Effector memory CD8-positive, alpha-beta T cell (primary cell): ENCODE data around the gene B3GNT8.

Source experiments
- ATAC-seq: fragments of 150-1000 bp; cut with Tn5 transposase; replicated peaks from 2 replicates; pipeline ENCODE4 v1.10.0; 2021; ENCODE audit warnings: mild to moderate bottlenecking, moderate library complexity
- DNase-seq, 3 experiments: peaks; one replicate each; pipeline ENCODE4 v3.0.0; 2021
- H3K27ac Mint-ChIP-seq, 2 donors: one replicate each; pipeline ENCODE4 v1.8.0; 2022; ENCODE audit warnings: mild to moderate bottlenecking in 2 of 2, mixed read lengths in 2 of 2, moderate library complexity in 2 of 2
- H3K27me3 Mint-ChIP-seq, 2 donors: one replicate each; pipeline ENCODE4 v1.8.0; 2022; ENCODE audit warnings: mixed read lengths in 2 of 2
- H3K36me3 Mint-ChIP-seq: one replicate; pipeline ENCODE4 v1.8.0; 2022; ENCODE audit warnings: mild to moderate bottlenecking, moderate library complexity, mixed read lengths; ENCODE audit not compliant: insufficient read depth
- H3K4me1 Mint-ChIP-seq, 2 donors: one replicate each; pipeline ENCODE4 v1.8.0; 2022; ENCODE audit warnings: low read depth in 2 of 2, mixed read lengths in 2 of 2
- H3K4me3 Mint-ChIP-seq, 2 donors: one replicate each; pipeline ENCODE4 v1.8.0; 2022; ENCODE audit warnings: mild to moderate bottlenecking in 2 of 2, mixed read lengths in 2 of 2, moderate library complexity in 2 of 2
- H3K9me3 Mint-ChIP-seq, 2 donors: one replicate each; pipeline ENCODE4 v1.8.0; 2022; ENCODE audit warnings: mixed read lengths in 2 of 2

B3GNT8 gene

DNA sequence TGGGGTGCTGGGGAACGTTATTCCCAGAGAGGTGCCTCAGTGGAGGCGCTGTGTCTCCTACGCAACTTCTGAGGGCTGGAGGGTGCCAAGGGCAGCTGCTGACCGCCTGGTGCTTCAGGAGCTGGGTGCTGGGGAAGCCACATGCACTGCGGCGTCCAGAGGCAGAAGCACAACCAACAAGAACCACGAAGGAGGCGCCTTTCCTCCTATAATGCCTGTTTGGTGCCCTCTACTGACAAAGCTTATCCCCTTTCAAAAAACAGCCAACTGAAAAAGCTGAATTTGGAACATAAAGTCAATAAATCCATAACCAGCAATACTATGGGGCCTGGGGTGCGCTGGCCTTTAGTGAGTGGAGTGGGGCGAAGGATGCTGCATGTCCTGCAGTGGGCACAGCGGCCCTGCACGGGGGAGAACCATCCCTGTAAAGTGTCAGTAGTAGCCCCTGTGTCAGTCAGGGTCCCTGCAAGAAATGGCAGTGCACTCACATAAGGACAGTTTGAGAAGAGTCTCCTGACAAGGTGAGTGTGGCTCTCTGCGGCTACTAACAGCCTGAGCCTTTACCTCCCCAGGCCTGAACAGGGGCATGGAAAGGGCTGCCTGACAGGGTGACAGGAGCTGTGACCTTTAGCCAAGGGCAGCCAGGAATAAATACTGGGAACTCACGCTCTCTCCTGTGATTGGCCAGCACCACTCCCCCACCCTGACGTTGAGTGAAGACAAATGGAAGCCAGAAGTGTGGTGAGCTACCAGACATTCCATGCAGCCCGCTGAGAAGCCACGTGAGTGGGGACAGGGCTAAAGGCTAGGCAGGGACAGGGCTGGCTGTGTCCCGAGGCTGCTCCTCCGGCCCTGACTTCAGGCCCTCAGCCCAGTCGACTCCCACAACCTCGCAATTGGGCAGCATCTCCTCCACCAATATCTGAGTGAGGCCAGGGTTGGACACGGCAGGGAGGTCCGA is 4.5 kb upstream of the B3GNT8 start:
- H3K4me3 Mint-ChIP-seq: no peak overlapping the region
- DNase-seq (peak in 1 of 3 experiments; percentile 15), ATAC-seq (no peak)
- H3K27ac Mint-ChIP-seq: peak overlapping the region in 1 of 2 donors; percentile 78
- peaks cover 25 to 29% of the 10 kb centered on the region in 2 donors for H3K4me1 Mint-ChIP-seq
- H3K27me3 Mint-ChIP-seq: no peaks in the 10 kb centered on the region
- peaks cover 25% of the 10 kb centered on the region for H3K36me3 Mint-ChIP-seq
- no peaks in the 10 kb centered on the region for H3K9me3 Mint-ChIP-seq

DNA sequence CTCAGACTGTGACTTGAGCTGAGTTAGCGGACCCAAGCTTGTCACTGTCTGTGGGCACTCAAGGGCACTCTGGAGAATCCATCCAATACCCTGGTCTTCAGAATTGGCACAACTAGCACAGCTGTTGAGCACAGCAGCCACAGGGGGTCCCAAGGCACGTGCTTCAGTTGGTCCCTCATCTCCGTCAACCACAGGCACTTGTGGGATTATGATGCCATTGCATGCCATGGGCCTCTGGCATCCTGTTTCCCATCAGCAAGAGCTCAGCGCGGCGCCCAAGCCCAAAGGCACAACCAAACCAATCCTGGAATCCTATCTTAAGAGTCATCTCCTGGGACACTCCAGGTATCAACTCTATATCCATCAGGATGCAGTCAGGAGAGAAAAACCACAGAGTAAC is 3.7 kb upstream of the B3GNT8 start:
- DNase-seq (no peak), ATAC-seq (no peak)
- H3K27me3 Mint-ChIP-seq: no peaks in the 10 kb centered on the region
- peaks cover 29 to 31% of the 10 kb centered on the region in 2 donors for H3K4me1 Mint-ChIP-seq
- no peak overlapping the region for H3K4me3 Mint-ChIP-seq
- H3K36me3 Mint-ChIP-seq: peaks cover 30% of the 10 kb centered on the region
- H3K9me3 Mint-ChIP-seq: no peaks in the 10 kb centered on the region
- peak overlapping the region in 1 of 2 donors; percentile 78 for H3K27ac Mint-ChIP-seq

DNA sequence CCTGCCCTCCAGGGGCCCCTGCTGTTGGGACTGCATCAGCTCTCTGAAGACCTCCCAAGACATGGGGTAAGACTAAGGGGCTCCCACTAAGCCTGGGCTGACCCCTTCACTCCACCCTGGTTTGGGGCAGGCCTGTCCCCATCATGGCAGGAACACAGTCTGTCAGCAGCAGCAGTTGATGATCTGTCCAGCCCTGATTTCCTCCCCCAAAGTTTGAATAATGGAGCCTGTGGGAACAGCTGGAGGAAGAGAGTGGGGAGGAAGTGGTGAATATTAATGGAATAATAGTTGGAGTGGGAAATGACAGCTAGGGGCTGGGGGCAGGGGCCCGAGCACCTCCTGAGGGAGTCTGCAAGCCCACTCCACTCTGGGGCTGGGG is 1.3 kb upstream of the B3GNT8 start:
- H3K4me3 Mint-ChIP-seq: peak overlapping the region; percentile 90
- peaks cover 35% of the 10 kb centered on the region for H3K36me3 Mint-ChIP-seq
- ATAC-seq (no peak), DNase-seq (no peak)
- H3K27me3 Mint-ChIP-seq: no peaks in the 10 kb centered on the region
- H3K27ac Mint-ChIP-seq: peak overlapping the region; percentile 92 to 93
- H3K4me1 Mint-ChIP-seq: peaks cover 25 to 38% of the 10 kb centered on the region in 2 donors
- no peaks in the 10 kb centered on the region for H3K9me3 Mint-ChIP-seq

DNA sequence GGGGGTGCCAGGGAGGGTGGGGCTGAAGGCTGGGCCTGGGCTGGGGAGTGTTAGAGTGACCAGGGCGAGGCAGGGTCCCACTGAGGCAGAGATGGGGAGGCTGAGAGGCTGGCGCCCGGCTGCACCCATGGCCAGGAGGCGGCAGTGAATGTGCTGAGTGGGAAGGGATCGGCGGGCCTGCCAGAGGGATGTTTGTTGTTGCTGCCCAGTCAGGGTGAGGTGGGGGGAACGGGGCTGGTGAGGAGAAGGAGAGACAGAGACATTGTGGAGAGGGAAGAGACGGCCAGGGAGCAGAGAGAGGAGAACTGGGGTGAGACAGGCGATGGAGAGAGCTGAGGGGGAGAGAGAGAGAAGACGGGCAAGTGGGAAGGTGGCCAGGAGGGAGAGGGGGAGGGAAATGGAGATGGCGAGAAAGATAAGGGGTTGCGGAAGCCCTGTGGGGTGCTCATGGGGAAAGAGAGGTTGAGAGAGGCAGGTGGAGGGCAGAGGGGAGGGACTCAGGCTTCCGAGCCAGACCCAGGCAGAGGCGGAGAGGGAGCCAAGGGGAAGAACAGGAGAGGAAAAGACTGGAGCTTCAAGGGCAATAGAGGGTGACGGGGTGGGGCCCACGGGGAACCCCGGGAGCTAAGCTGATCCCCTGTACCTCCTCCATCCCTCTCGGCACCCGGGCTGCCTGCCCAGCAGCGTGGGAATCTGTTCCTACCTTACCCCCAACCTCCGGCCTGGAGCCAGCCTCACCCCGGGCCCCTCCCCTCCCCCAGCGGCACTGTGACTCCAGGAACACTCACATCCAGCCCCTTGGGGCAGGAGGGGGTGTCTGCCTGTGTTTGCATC is 690 bp upstream of the B3GNT8 start:
- no peaks in the 10 kb centered on the region for H3K27me3 Mint-ChIP-seq
- DNase-seq (peak; percentile 64 to 66 (median 66)), ATAC-seq (peak; percentile 84)
- peaks cover 38% of the 10 kb centered on the region for H3K36me3 Mint-ChIP-seq
- H3K4me3 Mint-ChIP-seq: peak overlapping the region; percentile 90
- no peaks in the 10 kb centered on the region for H3K9me3 Mint-ChIP-seq
- H3K4me1 Mint-ChIP-seq: peaks cover 25 to 38% of the 10 kb centered on the region in 2 donors
- H3K27ac Mint-ChIP-seq: peak overlapping the region; percentile 92 to 93

DNA sequence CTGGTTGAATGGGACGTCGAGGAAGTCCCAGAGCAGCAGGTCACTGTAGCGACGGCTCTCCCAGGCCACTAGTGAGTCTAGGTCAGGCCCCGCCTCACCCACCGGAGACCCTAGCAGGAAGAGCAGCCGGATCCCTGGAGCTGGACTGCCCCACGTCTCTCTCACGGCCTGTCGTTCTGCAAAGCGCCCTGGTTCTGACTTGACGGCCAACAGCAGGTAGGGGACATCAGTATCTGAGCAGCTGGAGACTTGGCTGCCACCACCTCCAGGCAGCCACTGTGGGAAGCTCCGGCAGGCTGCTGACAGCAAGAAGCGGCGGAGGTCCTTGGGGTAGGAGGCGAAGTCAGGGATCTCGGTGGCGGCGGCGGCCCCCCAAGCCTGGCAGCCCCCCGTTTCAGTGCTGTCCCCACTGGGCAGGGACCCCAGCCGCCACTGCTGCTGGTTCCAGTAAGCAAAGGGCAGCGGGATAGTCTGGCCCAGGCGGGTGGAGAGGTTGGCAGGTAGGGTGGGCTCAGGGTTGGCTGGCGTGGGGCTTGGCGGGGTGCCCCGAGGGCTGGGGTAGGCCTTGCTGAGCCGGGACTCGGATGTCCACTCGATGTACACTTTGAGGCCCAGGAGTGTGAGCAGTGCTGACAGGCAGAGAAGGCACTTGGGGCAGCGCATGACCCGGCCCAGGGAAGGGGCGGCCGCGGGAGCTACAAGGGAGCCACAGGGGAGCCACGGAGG is 895 bp downstream of the B3GNT8 start:
- no peaks in the 10 kb centered on the region for H3K9me3 Mint-ChIP-seq
- DNase-seq (no peak), ATAC-seq (no peak)
- H3K27me3 Mint-ChIP-seq: no peaks in the 10 kb centered on the region
- H3K36me3 Mint-ChIP-seq: peaks cover 39% of the 10 kb centered on the region
- H3K27ac Mint-ChIP-seq: peak overlapping the region; percentile 92 to 93
- H3K4me3 Mint-ChIP-seq: peak overlapping the region; percentile 90
- peaks cover 22 to 36% of the 10 kb centered on the region in 2 donors for H3K4me1 Mint-ChIP-seq

DNA sequence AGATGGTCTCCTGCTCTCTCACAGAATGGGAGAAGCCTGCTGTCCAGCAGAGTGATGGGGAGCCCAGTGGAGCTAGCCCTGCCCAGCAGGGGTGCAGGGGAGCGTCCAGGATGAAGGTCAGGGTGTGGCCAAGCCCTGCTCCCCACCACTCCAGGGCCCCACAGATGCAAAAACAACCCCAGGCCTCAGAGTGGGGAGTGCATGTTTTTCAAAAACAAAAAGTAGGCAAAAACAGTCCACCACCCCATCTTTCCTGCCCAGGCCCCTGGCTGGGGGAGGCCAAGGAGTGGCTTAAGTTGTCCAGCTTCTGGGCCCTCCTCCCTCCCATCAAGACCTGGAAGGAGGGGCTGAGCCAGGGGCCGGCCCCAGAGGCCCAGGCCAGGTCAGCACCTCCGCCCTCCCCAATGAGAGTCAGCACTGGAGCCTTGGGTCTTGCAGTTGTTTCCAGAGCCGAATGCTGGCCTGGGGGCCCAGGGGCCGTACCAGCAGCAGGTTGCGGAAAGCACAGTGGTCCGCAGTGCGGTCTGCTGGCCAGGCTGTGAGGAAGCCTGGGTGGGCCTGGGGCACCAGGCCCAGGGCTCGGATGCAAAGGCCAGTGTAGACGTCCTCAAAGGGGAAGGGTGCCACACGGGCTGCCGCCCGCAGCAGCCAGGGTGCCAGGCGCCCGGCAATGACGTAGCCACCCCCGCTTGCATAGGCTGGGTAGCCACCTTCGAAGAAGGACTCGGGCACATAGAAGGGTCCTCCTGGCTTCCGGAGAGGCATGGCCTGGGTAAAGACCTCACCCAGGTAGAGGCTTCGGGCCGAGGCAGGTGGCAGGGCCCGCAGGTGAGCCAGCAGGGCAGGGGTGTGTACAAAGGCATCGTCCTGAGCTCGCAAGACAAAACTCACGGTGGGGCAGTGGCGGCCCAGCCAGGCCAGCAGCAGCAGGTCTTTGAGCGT is 1.7 kb downstream of the B3GNT8 start:
- Mint-ChIP-seq H3K4me1 (peaks cover 17 to 37% of the 10 kb centered on the region in 2 donors), H3K27ac (peak overlapping the region; percentile 74 to 94)

DNA sequence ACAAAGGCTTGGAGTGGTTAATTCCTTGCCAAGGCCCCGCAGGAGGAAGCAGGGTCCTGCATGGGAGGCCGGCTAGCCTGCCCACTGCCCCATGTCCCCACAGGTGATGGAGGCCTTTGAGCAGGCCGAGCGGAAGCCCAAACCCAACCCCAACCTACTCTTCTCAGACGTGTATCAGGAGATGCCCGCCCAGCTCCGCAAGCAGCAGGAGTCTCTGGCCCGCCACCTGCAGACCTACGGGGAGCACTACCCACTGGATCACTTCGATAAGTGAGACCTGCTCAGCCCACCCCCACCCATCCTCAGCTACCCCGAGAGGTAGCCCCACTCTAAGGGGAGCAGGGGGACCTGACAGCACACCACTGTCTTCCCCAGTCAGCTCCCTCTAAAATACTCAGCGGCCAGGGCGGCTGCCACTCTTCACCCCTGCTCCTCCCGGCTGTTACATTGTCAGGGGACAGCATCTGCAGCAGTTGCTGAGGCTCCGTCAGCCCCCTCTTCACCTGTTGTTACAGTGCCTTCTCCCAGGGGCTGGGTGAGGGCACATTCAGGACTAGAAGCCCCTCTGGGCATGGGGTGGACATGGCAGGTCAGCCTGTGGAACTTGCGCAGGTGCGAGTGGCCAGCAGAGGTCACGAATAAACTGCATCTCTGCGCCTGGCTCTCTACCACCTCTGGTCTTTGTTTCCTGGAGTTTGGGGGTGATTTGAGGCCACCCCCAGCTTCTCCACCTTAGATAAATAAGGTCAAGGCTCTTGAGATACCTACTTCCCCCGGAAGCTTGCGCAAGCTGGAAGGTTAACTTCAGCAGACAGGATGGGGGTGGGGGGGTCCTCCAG is 2.6 kb downstream of the B3GNT8 start:
- H3K4me3 Mint-ChIP-seq: peak overlapping the region in 1 of 2 donors; percentile 79
- H3K9me3 Mint-ChIP-seq: no peaks in the 10 kb centered on the region
- H3K27me3 Mint-ChIP-seq: no peaks in the 10 kb centered on the region
- peaks cover 17 to 37% of the 10 kb centered on the region in 2 donors for H3K4me1 Mint-ChIP-seq
- peaks cover 44% of the 10 kb centered on the region for H3K36me3 Mint-ChIP-seq
- DNase-seq (peak in 1 of 3 experiments; percentile 16), ATAC-seq (peak; percentile 44)
- H3K27ac Mint-ChIP-seq: peak overlapping the region in 1 of 2 donors; percentile 94

More for the DNA sequence above, 1.7 kb downstream of the B3GNT8 start:
- peak overlapping the region; percentile 90 for H3K4me3 Mint-ChIP-seq
- ATAC-seq: no peak
- H3K36me3 Mint-ChIP-seq: peaks cover 39% of the 10 kb centered on the region
- H3K27me3 Mint-ChIP-seq: no peaks in the 10 kb centered on the region
- DNase-seq: no peak
- H3K9me3 Mint-ChIP-seq: no peaks in the 10 kb centered on the region

DNA sequence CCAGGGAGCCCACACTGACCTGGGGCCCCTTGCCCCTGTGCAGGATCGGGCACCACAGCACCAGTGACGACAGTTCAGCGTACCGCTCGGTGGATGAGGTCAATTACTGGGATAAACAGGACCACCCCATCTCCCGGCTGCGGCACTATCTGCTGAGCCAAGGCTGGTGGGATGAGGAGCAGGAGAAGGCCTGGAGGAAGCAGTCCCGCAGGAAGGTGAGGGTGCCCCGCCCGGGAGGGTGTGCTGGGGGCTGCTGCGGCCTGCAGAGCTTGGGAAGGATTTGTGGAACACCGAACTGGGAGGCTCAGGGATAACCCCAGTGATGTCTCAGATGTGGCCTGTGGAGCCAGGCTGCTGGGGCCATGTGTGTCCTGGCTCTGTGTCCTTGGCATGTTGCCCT is 4.2 kb downstream of the B3GNT8 start:
- Mint-ChIP-seq H3K27ac (peak overlapping the region in 1 of 2 donors; percentile 55), H3K36me3 (peaks cover 59% of the 10 kb centered on the region), H3K4me1 (peaks cover 9 to 30% of the 10 kb centered on the region in 2 donors), H3K27me3 (no peaks in the 10 kb centered on the region), H3K9me3 (no peaks in the 10 kb centered on the region), H3K4me3 (no peak overlapping the region)
- DNase-seq (no peak), ATAC-seq (no peak)

DNA sequence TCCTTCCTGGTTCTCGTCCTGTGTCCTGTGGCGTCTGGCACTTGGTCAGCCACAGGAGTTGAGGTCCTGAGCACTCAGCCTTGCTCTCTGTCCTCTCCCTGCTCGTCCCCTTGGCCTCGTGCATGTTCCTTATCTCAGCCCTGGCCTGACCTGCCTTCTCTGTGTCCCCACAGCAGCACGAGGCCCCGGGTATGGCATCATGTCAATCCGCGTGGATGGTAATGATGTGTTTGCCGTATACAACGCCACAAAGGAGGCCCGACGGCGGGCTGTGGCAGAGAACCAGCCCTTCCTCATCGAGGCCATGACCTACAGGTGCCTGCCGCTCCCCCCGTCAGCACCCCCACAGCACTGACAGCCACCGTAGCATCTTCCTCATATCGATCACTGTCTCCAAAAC is 4.7 kb downstream of the B3GNT8 start:
- peaks cover 57% of the 10 kb centered on the region for H3K36me3 Mint-ChIP-seq
- H3K27ac Mint-ChIP-seq: peak overlapping the region in 1 of 2 donors; percentile 55
- ATAC-seq: no peak
- peaks cover 5 to 27% of the 10 kb centered on the region in 2 donors for H3K4me1 Mint-ChIP-seq
- no peak for DNase-seq
- H3K9me3 Mint-ChIP-seq: no peaks in the 10 kb centered on the region
- H3K27me3 Mint-ChIP-seq: no peaks in the 10 kb centered on the region
- no peak overlapping the region for H3K4me3 Mint-ChIP-seq

DNA sequence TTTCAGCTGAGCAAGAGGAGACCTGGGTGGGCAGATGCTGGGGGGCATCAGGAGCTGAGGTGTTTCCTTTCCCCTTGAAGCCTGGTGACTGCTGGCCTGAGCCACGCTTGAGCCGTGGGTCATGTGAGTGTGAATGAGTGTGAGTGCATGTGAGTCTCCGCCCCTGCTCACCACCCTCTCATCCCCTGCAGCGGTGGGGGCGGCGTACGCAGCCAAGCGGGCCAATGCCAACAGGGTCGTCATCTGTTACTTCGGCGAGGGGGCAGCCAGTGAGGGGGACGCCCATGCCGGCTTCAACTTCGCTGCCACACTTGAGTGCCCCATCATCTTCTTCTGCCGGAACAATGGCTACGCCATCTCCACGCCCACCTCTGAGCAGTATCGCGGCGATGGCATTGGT is 5.2 kb downstream of the B3GNT8 start:
- Mint-ChIP-seq H3K4me3 (no peak overlapping the region), H3K9me3 (no peaks in the 10 kb centered on the region), H3K4me1 (peaks cover 2 to 25% of the 10 kb centered on the region in 2 donors), H3K27me3 (no peaks in the 10 kb centered on the region), H3K27ac (peak overlapping the region in 1 of 2 donors; percentile 55), H3K36me3 (peaks cover 57% of the 10 kb centered on the region)
- ATAC-seq (no peak), DNase-seq (no peak)

DNA sequence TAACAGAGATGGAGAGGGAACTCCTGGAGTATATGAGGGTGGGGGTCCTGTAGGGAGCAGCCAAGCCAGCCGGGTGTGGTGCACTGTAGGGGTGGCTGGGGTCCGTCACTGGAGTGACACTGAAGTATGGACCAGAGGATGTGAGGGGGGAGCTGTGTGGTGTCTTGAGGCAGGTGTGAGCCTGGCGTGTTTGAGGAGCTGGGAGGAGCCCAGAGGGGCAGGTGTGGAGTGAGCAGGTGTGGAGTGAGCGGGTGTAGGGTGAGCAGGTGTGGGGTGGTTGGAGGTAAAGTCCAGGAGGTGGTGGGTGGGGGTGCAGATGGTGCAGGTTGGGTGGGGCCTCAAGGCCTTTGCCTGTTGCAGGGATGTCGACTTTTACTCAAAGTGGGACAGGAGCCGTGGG is 5.9 kb downstream of the B3GNT8 start:
- ATAC-seq: no peak
- no peak for DNase-seq
- peak overlapping the region in 1 of 2 donors; percentile 85 for H3K27ac Mint-ChIP-seq
- H3K36me3 Mint-ChIP-seq: peaks cover 53% of the 10 kb centered on the region
- peaks cover 0 to 18% of the 10 kb centered on the region in 2 donors for H3K4me1 Mint-ChIP-seq
- H3K4me3 Mint-ChIP-seq: peak overlapping the region in 1 of 2 donors; percentile 5
- H3K27me3 Mint-ChIP-seq: no peaks in the 10 kb centered on the region
- H3K9me3 Mint-ChIP-seq: no peaks in the 10 kb centered on the region
